HepG2 (cell line): Measurements from ENCODE around the gene SLC6A4. TPM values are rescaled to one million over a fixed set of nuclear protein-coding genes. Genes with fewer than 3 reads are reported as not detected.
A peak's percentile ranks its signal among the peaks of the same experiment; 100 is the strongest.

Experiments
- ATAC-seq: fragments of 200-7000 bp; cut with Tn5 transposase; 3 replicates; pipeline ENCODE4 v1.9.1; 2020; ENCODE audit warnings: mild to moderate bottlenecking, moderate library complexity
- BruUV-seq: library from RNA; stranded (reverse); fragments of 400-500 nt; replicated peaks from 2 replicates; lab custom pipeline; 2021; lab: Mats Ljungman, UMichigan
- CTCF ChIA-PET: fragments of 300-600 bp; formaldehyde crosslinking; extraction: SDS; loops from one replicate; lab custom pipeline; 2021; ENCODE audit warnings: low total read pairs, inconsistent platforms, low intra/inter-chr PET ratio; lab: Yijun Ruan, JAX
- POLR2A ChIA-PET: fragments of 350-600 bp; sonication (Branson Sonifier 250); formaldehyde crosslinking; loops from one replicate; lab custom pipeline; 2020; ENCODE audit warnings: antibody characterized with exemption, inconsistent platforms; lab: Yijun Ruan, JAX
- DNase-seq: peaks from one replicate; pipeline ENCODE4 v3.0.0-alpha.2; 2015; ENCODE audit warnings: low spot score
- FAIRE-seq: peaks from 3 replicates; lab custom pipeline; 2011; peaks lifted over from hg19 to GRCh38; lab: Jason Lieb, UNC
- H2AFZ ChIP-seq: one replicate; pipeline ENCODE4 v1.6.1; 2011; ENCODE audit warnings: low read length, inconsistent platforms
- H3K27ac ChIP-seq: fragments of 300-600 bp; 3 replicates; pipeline ENCODE4 v1.8.0; 2011; ENCODE audit warnings: mixed run types, mild to moderate bottlenecking, mixed read lengths, low read length, inconsistent platforms; ENCODE audit not compliant: insufficient read depth; ENCODE audit errors: extremely low read length
- H3K27me3 ChIP-seq, 2 experiments: fragments of 200-600 bp in 1 of 2; 2 replicates in 1 of 2; 3 replicates in 1 of 2; pipeline versions ENCODE4 v1.6.0 to v1.8.0; 2011; ENCODE audit warnings: low read length in 2 of 2, mild to moderate bottlenecking in 2 of 2, moderate library complexity in 2 of 2, inconsistent platforms in 1 of 2; ENCODE audit not compliant: insufficient read depth in 2 of 2, control insufficient read depth in 1 of 2
- H3K36me3 ChIP-seq, 2 experiments: fragments of 200-600 bp in 1 of 2; replicated peaks in 1 of 2; 2 replicates in 1 of 2; 3 replicates in 1 of 2; pipeline versions ENCODE4 v1.5.1 to v1.8.0; 2011; ENCODE audit warnings: low read length in 2 of 2, inconsistent platforms in 1 of 2; ENCODE audit not compliant: insufficient read depth in 2 of 2, control insufficient read depth in 1 of 2
- H3K4me1 ChIP-seq: 2 replicates; pipeline ENCODE4 v1.5.1; 2012; ENCODE audit warnings: low read length, inconsistent platforms; ENCODE audit not compliant: insufficient read depth
- H3K4me2 ChIP-seq: 2 replicates; pipeline ENCODE4 v1.6.0; 2011; ENCODE audit warnings: low read depth, low read length, inconsistent platforms
- H3K4me3 ChIP-seq, 3 experiments: fragments of 200-600 bp in 1 of 3; sonication (generic), shearing (Covaris generic) in 1 of 3; replicated peaks in 1 of 3; 2 replicates each; pipeline ENCODE4 v1.5.1; 2011 to 2016; ENCODE audit warnings: low read length in 3 of 3, inconsistent platforms in 2 of 3, low read depth in 2 of 3, mild to moderate bottlenecking in 2 of 3, control low read depth in 1 of 3, mixed read lengths in 1 of 3; ENCODE audit not compliant: insufficient read depth in 1 of 3
- H3K79me2 ChIP-seq: one replicate; pipeline ENCODE4 v1.6.1; 2011; ENCODE audit warnings: low read length, inconsistent platforms; ENCODE audit not compliant: insufficient read depth
- H3K9ac ChIP-seq: 2 replicates; pipeline ENCODE4 v1.6.0; 2011; ENCODE audit warnings: mild to moderate bottlenecking, low read depth, low read length, inconsistent platforms; ENCODE audit not compliant: insufficient read depth
- H3K9me3 ChIP-seq: 2 replicates; pipeline ENCODE4 v1.5.1; 2012; ENCODE audit warnings: mild to moderate bottlenecking, low read length
- H4K20me1 ChIP-seq: 2 replicates; pipeline ENCODE4 v1.6.0; 2011; ENCODE audit warnings: inconsistent platforms, mild to moderate bottlenecking, low read length, moderate library complexity; ENCODE audit not compliant: insufficient read depth
- CENPT ChIP-seq: sonication (generic); formaldehyde crosslinking; IDR thresholded peaks from 2 replicates; pipeline ENCODE4 v1.8.0; 2022; ENCODE audit warnings: low read depth, mild to moderate bottlenecking, moderate library complexity, missing genetic modification reagents
- KLF12 ChIP-seq: sonication (generic); formaldehyde crosslinking; IDR thresholded peaks from 2 replicates; pipeline ENCODE4 v1.4.0; 2020; ENCODE audit warnings: missing genetic modification reagents, borderline replicate concordance
- KLF13 ChIP-seq: sonication (generic); formaldehyde crosslinking; IDR thresholded peaks from 2 replicates; pipeline ENCODE4 v1.4.0; 2020; ENCODE audit warnings: mild to moderate bottlenecking, missing genetic modification reagents
- MBD4 ChIP-seq: IDR thresholded peaks from 2 replicates; pipeline ENCODE4 v1.6.1; 2012; ENCODE audit warnings: low read length, inconsistent platforms, borderline replicate concordance
- MXI1 ChIP-seq: IDR thresholded peaks from 3 replicates; pipeline ENCODE4 v1.6.1; 2012; ENCODE audit warnings: low read depth, low read length, inconsistent platforms, borderline replicate concordance
- ONECUT2 ChIP-seq: sonication (generic); formaldehyde crosslinking; IDR thresholded peaks from 2 replicates; pipeline ENCODE4 v1.4.0; 2020; ENCODE audit warnings: missing genetic modification reagents
- POLR2G ChIP-seq: fragments of 200-400 bp; formaldehyde crosslinking; IDR thresholded peaks from 2 replicates; pipeline ENCODE4 v1.6.1; 2018; ENCODE audit warnings: mild to moderate bottlenecking, low read depth, low read length, moderate library complexity
- RCOR2 ChIP-seq: IDR thresholded peaks from 2 replicates; pipeline ENCODE4 v1.6.1; 2016; ENCODE audit warnings: missing biosample characterization, missing genetic modification reagents
- RFX5 ChIP-seq: IDR thresholded peaks from 2 replicates; pipeline ENCODE4 v1.6.1; 2011; ENCODE audit warnings: low read depth, low read length, improper control_type of control experiment
- RORA ChIP-seq: sonication (generic); formaldehyde crosslinking; IDR thresholded peaks from 2 replicates; pipeline ENCODE4 v1.5.0; 2020; ENCODE audit warnings: mild to moderate bottlenecking, missing genetic modification reagents, moderate library complexity
- SAP130 ChIP-seq: IDR thresholded peaks from 2 replicates; pipeline ENCODE4 v1.6.1; 2016; ENCODE audit warnings: low read depth
- ZFYVE20 ChIP-seq: sonication (generic); formaldehyde crosslinking; IDR thresholded peaks from 2 replicates; pipeline ENCODE4 v1.8.0; 2023; ENCODE audit warnings: low read depth, mild to moderate bottlenecking, moderate library complexity, missing genetic modification reagents, borderline replicate concordance
- ZNF558 ChIP-seq: sonication (generic); formaldehyde crosslinking; IDR thresholded peaks from 2 replicates; pipeline ENCODE4 v1.9.0; 2022; ENCODE audit warnings: mild to moderate bottlenecking, missing genetic modification reagents, borderline replicate concordance
- ZNF713 ChIP-seq: sonication (generic); formaldehyde crosslinking; IDR thresholded peaks from 2 replicates; pipeline ENCODE4 v1.4.0; 2020; ENCODE audit warnings: mild to moderate bottlenecking, missing genetic modification reagents
- ZNF83 ChIP-seq: sonication (generic); formaldehyde crosslinking; IDR thresholded peaks from 2 replicates; pipeline ENCODE4 v1.4.0; 2020; ENCODE audit warnings: missing genetic modification reagents, mild to moderate bottlenecking, borderline replicate concordance
- WGBS: methylation state at CpG from one replicate; pipeline ENCODE4 v1.1.6; 2017; ENCODE audit warnings: low lambda C conversion rate; 5-methylcytosine and 5-hydroxymethylcytosine counted together
- in situ Hi-C: cut with HindIII; loops from 2 replicates; pipeline ENCODE4 v1.10.0; 2017; ENCODE audit warnings: low pct_unique_long_range_greater_than_20kb; ENCODE audit not compliant: extremely low pct_ligation_motif_present
- intact Hi-C: fragments of 100-400 bp; cut with micrococcal nuclease; formaldehyde crosslinking; loops from one replicate; pipeline ENCODE4 v1.10.0; 2022; ENCODE audit not compliant: unreplicated experiment
- polyA plus RNA-seq, 8 experiments: library from polyadenylated mRNA; depleted of rRNA in 3 of 8; stranded (reverse) in 7 of 8; unstranded in 1 of 8; fragments of >200 nt; fragmentation: Illumina TruSeq in 4 of 8; extraction: Trizol in 4 of 8; gene quantifications; 2 replicates each; pipeline versions ENCODE4 v1.2.1 to v1.2.3, GENCODE V29; 2011 to 2016; ENCODE audit warnings: low read depth in 4 of 8, missing spikeins in 1 of 8, mixed read lengths in 1 of 8; ENCODE audit not compliant: insufficient read depth in 1 of 8
- total RNA-seq, 5 experiments: library from RNA; depleted of rRNA; stranded (reverse); fragments of >200 nt; fragmentation: Illumina TruSeq; extraction: Trizol; gene quantifications; 2 replicates each; pipeline ENCODE4 v1.2.3, GENCODE V29; 2016; ENCODE audit warnings: low read depth in 1 of 5

SLC6A4 gene
- total and polyA plus RNA-seq, 2 of the 13 experiments (the other 11 are each of a cell fraction or from before 2014, with no cell fraction given) = 7.6 to 20.3 TPM

- TF ChIP-seq KLF13 (CRISPR knock-in tag) (no peak), KLF12 (CRISPR knock-in tag) (no peak), SAP130 (CRISPR knock-in tag) (no peak), MBD4 (no peak), RCOR2 (CRISPR knock-in tag) (no peak), ZFYVE20 (CRISPR knock-in tag) (no peak), ZNF558 (CRISPR knock-in tag) (no peak), CENPT (CRISPR knock-in tag) (no peak), RORA (CRISPR knock-in tag) (no peak)
Measured at GRCh38 chr17:30196504-30196903, 39.0 kb downstream of the SLC6A4 start (continued).

GRCh38 chr17:30191072-30191471, 44.4 kb downstream of the SLC6A4 start:
- Histone ChIP-seq H4K20me1 (no peaks in the 10 kb centered on the region), H3K4me3 (no peak overlapping the region), H3K4me2 (no peak overlapping the region), H3K27ac (no peak overlapping the region), H3K9me3 (no peaks in the 10 kb centered on the region), H2AFZ (no peak overlapping the region), H3K4me1 (peaks cover 13% of the 10 kb centered on the region; the same call in 1 of the 2 replicates), H3K36me3 (no peaks in the 10 kb centered on the region), H3K9ac (no peak overlapping the region), H3K79me2 (no peaks in the 10 kb centered on the region), H3K27me3 (no peaks in the 10 kb centered on the region)
- CTCF ChIA-PET = no interaction called here
- POLR2A ChIA-PET = interaction anchor here (1.4 kb wide), 1 partner anchor 35 kb away, joined by 3 read pairs; no protein-coding TSS in a partner anchor
- BruUV-seq = no TSS peak
- WGBS = 91% methylated on average over 2 of the region's 2 CpGs
- in situ Hi-C loops = no loop called here
- intact Hi-C loops = no loop called here
- FAIRE-seq = no peak
- no peak for DNase-seq
- ATAC-seq = no peak
- no peak for TF ChIP-seq ONECUT2 (CRISPR knock-in tag)
- TF ChIP-seq MXI1 = no peak
- 0 out of 2 replicates have a peak, but pooled peaks have one; percentile 24 for TF ChIP-seq POLR2G
- 0 out of 2 replicates have a peak, but pooled peaks have one; percentile 27 for TF ChIP-seq RFX5
- no peak for TF ChIP-seq ZNF83 (CRISPR knock-in tag)
- no peak for TF ChIP-seq ZNF713 (CRISPR knock-in tag)
